ENCODE results near the gene HINT1. TPM values are rescaled to one million over a fixed set of nuclear protein-coding genes. Genes with fewer than 3 reads are reported as not detected.
"Not testable (repeated sequence)": the region's sequence is repeated elsewhere in the genome, so short reads cannot be mapped to it uniquely, and the experiment has no call there.

Gene HINT1
- total RNA-seq, 2 experiments from 2014 or later, result 323 to 329 TPM

DNA sequence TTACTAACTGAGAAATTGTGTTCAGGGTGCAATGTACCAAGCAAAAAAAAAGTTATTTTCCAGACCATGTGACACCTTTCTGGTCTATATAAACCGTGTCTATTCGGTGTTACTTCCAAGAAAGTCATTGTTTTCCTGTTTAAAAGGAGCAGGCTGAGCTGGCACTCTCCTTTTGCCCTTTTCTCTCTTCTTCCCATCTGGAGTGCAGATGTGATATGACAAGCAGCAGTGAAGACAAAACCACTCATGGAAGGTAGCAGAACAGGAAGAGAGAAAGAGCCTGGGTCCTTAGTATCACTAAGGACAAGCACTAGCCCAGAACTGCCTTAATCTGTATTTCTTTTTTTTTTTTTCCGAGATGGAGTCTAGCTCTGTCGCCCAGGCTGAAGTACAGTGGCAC, 31.3 kb upstream of the HINT1 start:
- ChIA-PET CTCF (no interaction called here), POLR2A (interaction anchor here (1.5 kb wide), 1 partner anchor 31 kb away, joined by 4 read pairs; no protein-coding TSS in a partner anchor)

DNA sequence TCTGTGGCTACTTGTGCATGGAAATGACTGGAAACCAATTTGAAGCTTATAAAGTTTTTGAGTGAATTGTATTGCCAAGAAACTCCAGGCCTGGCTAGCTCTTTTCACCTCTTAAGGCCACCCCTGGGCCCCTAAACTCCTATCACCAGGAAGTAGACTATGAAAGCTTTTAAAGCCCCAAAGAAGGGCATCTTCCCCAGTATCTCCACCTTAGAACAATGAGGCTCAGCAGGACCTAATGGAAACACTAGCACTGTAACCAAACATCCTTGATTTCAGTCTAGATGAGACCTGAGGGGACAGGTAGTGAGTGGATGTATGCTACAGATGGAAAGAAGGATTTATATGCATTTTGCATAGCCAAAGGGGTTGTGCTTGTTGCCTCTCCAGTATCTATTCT, 30.6 kb upstream of the HINT1 start:
- DNase-seq, result no peak
- Mint-ChIP-seq H3K36me3 (ENCODE audit: low read depth) (peaks cover 16% of the 10 kb centered on the region), H3K27me3 (no peaks in the 10 kb centered on the region), H3K4me3 (no peak overlapping the region), H3K27ac (no peak overlapping the region), H3K9me3 (no peaks in the 10 kb centered on the region), H3K4me1 (no peaks in the 10 kb centered on the region)
- ChIA-PET CTCF (no interaction called here), POLR2A (interaction anchor here (0.7 to 1.5 kb wide), 2 partner anchors 30 to 359 kb away, joined by 3 to 4 read pairs; no protein-coding TSS in a partner anchor)

More for the DNA sequence above, 31.3 kb upstream of the HINT1 start:
- DNase-seq, result no peak
- H3K27me3 Mint-ChIP-seq, result no peaks in the 10 kb centered on the region
- H3K9me3 Mint-ChIP-seq, result no peaks in the 10 kb centered on the region
- H3K4me1 Mint-ChIP-seq, result no peaks in the 10 kb centered on the region
- peaks cover 16% of the 10 kb centered on the region for H3K36me3 Mint-ChIP-seq (ENCODE audit: low read depth)
- H3K27ac Mint-ChIP-seq, result no peak overlapping the region
- no peak overlapping the region for H3K4me3 Mint-ChIP-seq

DNA sequence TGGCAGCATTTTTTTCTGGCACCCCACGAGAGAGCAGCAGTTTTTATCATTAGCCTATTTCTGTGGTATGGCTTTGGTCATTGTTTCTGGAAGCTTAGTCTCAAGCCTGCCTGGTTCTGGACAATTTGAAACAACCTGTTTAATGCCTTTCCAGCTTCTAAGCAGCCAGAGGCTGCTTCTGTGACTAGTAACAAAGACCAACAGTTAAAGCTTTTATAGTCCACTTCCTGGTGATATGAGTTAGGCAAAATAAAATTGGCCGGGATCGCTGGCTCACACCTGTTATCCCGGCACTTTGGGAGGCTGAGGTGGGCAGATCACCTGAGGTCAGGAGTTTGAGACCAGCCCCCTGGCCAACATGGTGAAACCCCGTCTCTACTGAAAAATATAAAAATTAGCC, 29.7 kb upstream of the HINT1 start:
- Mint-ChIP-seq H3K27me3 (no peaks in the 10 kb centered on the region), H3K4me1 (no peaks in the 10 kb centered on the region), H3K9me3 (no peaks in the 10 kb centered on the region), H3K27ac (no peak overlapping the region), H3K36me3 (ENCODE audit: low read depth) (peaks cover 12% of the 10 kb centered on the region), H3K4me3 (no peak overlapping the region)
- ChIA-PET CTCF (no interaction called here), POLR2A (interaction anchor here (1.5 kb wide), 1 partner anchor 29 kb away, joined by 4 read pairs; no protein-coding TSS in a partner anchor)
- no peak for DNase-seq

DNA sequence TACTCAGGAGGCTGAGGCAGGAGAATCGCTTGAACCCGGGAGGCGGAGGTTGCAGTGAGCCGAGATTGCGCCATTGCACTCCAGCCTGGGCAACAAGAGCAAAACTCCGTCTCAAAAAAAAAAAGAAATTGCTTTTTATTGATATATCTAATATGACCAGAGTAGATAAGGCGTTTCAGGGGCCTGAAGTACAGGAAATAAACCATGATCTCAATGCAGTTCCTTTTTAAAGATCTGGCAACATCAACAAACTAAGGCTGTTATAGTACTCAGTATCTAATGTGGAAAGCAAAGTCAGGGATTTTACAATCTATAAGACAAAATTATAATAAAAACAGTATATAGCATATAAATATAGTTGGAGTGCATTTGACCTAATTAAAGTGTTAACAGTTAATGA, 28.8 kb upstream of the HINT1 start:
- H3K9me3 Mint-ChIP-seq, H3K4me1 Mint-ChIP-seq, H3K4me3 Mint-ChIP-seq, DNase-seq, H3K27me3 Mint-ChIP-seq, H3K27ac Mint-ChIP-seq, POLR2A ChIA-PET, CTCF ChIA-PET: not testable (repeated sequence)
- peaks cover 16% of the 10 kb centered on the region for H3K36me3 Mint-ChIP-seq (ENCODE audit: low read depth)

DNA sequence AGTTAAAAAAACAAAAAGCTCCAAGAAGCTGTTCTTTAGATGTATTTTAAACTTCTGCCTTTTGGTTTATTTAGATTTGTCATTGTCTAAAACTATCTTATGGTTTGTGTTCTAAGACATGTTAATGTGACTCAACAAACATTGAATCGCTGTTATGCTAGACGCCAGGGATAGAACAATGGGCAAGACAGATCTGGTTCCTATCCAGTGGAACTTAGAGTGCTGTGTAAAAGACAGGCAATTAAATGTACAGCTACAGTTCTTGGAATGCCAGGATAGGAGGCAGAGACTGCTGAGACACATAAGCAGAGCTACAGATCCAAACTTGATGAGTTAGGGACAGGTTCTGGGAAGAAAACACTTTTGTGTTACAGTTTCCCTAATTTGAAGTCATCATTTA, 28.1 kb upstream of the HINT1 start:
- no peak overlapping the region for H3K27ac Mint-ChIP-seq
- no peak for DNase-seq
- peaks cover 2% of the 10 kb centered on the region for H3K4me1 Mint-ChIP-seq
- peaks cover 17% of the 10 kb centered on the region for H3K36me3 Mint-ChIP-seq (ENCODE audit: low read depth)
- no peak overlapping the region for H3K4me3 Mint-ChIP-seq
- ChIA-PET POLR2A (interaction anchor here (0.9 kb wide), 1 partner anchor 10 kb away, joined by 3 read pairs; no protein-coding TSS in a partner anchor), CTCF (interaction anchor here (1.4 kb wide), 1 partner anchor 16 kb away, joined by 3 read pairs; no protein-coding TSS in a partner anchor)
- no peaks in the 10 kb centered on the region for H3K27me3 Mint-ChIP-seq
- no peaks in the 10 kb centered on the region for H3K9me3 Mint-ChIP-seq

DNA sequence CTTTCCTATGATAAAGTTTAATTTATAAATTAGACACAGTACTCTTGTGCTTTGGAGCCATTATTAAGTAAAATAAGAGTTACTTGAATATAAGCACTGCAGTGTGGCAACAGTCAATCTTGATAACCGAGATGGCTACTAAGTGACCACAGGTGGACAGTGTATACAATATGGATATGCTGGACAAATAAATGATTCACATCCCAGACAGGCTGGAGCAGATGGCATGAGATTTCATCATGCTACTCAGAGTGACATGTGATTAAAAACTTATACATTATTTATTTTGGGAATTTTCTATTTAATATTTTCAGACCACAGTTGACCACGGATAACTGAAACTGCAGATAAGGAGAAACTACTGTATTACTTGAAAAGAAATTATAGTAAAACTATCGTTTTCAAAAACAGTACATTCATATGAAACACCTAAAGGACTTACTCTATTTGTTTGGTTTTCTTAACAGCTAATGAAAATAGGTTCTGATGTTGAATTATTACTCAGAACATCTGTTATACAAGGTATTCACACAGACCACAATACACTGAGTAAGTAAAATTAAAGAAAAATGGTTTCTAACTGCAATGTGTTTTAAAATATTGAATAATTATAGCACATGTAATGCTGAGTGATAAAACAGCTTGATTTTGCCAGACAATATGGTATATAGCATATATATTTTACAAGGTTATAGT, 21.7 kb upstream of the HINT1 start:
- CTCF ChIA-PET, result no interaction called here
- no peak overlapping the region for H3K4me3 Mint-ChIP-seq
- peaks cover 23% of the 10 kb centered on the region for H3K36me3 Mint-ChIP-seq (ENCODE audit: low read depth)
- POLR2A ChIA-PET, result interaction anchor here (1.5 to 1.8 kb wide), 2 partner anchors 23 to 66 kb away, joined by 4 to 6 read pairs; no protein-coding TSS in a partner anchor
- no peaks in the 10 kb centered on the region for H3K9me3 Mint-ChIP-seq
- peaks cover 19% of the 10 kb centered on the region for H3K4me1 Mint-ChIP-seq
- no peaks in the 10 kb centered on the region for H3K27me3 Mint-ChIP-seq
- DNase-seq, result no peak
- H3K27ac Mint-ChIP-seq, result no peak overlapping the region

DNA sequence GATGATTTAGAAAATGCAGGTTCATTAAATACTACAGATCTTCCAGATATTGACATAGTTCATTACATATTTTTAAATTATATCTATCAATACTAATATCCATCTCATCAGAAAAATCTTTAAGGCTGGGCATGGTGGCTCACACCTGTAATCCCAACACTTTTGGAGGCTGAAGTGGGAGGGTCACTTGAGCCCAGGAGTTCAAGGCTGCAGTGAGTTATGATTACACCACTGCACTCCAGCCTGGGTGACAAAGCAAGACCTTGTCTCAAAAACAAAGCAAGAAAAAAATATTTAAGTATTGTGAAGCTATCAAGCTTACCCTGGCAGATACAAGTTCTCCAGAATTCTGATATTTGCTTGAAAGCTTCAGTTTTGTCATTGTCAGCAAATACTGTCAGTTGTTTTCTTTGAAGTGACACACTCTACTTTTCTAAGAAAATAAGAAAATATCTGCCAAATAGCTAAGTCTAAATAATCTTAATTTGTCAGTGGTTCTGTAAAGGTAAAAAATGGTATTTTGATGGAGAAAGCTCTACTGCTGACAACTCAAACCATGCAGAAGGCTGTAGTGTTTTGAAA, 20.6 kb upstream of the HINT1 start:
- Mint-ChIP-seq H3K9me3 (no peaks in the 10 kb centered on the region), H3K4me3 (no peak overlapping the region), H3K36me3 (ENCODE audit: low read depth) (peaks cover 20% of the 10 kb centered on the region), H3K27ac (no peak overlapping the region), H3K4me1 (peaks cover 19% of the 10 kb centered on the region), H3K27me3 (no peaks in the 10 kb centered on the region)
- ChIA-PET CTCF (no interaction called here), POLR2A (interaction anchor here (0.8 to 1.8 kb wide), 8 partner anchors 20 to 80 kb away, joined by 3 to 6 read pairs (median 4); partner anchors contain the start of gene CDC42SE2)
- no peak for DNase-seq

DNA sequence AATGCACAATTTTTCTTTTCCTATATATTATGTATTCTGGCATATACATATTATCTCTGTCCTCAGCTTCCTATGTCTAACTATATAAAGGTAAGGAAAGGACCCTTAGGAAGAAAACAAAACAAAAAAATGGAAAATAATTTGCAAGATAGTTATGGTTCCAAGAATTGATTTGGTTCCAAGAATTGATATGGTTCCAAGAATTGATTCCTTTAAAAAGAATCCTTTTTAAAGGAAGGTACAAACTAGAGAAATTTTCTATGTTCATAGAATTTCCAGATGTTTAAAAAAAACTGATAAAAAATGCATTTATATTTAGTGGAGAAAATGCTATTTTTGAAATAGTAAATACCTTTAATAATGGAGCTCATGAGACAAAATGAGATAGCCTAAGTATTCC, 17.8 kb upstream of the HINT1 start:
- H3K27ac Mint-ChIP-seq, result no peak overlapping the region
- peaks cover 20% of the 10 kb centered on the region for H3K4me1 Mint-ChIP-seq
- no peaks in the 10 kb centered on the region for H3K27me3 Mint-ChIP-seq
- POLR2A ChIA-PET, result interaction anchor here (0.6 to 1.2 kb wide), 3 partner anchors 37 to 81 kb away, joined by 3 read pairs; partner anchors contain the start of gene CDC42SE2
- no peaks in the 10 kb centered on the region for H3K9me3 Mint-ChIP-seq
- peaks cover 17% of the 10 kb centered on the region for H3K36me3 Mint-ChIP-seq (ENCODE audit: low read depth)
- H3K4me3 Mint-ChIP-seq, result no peak overlapping the region
- no peak for DNase-seq
- CTCF ChIA-PET, result interaction anchor here (1.5 kb wide), 1 partner anchor 70 kb away, joined by 3 read pairs; no protein-coding TSS in a partner anchor

DNA sequence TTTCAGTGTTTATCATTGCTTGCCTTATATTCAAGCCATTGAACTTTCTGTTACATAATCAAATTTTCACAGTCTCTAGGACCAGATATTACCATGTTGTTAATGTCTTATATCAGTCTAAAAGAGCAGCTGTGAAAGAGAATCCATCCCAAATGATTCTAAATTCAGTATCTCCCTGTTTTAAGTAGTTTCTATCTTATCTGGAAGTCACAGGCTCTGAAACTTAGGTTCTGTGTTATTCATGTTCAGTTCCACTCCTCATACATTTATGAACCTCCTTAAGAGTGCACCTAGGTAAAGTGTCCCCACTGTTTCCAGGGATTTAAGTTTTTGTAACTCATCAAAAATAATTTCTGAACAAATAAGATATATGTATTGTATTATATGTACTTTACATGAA, 15.4 kb upstream of the HINT1 start:
- DNase-seq, result no peak
- Mint-ChIP-seq H3K27ac (no peak overlapping the region), H3K27me3 (no peaks in the 10 kb centered on the region), H3K36me3 (ENCODE audit: low read depth) (peaks cover 21% of the 10 kb centered on the region), H3K4me1 (peaks cover 20% of the 10 kb centered on the region), H3K9me3 (no peaks in the 10 kb centered on the region), H3K4me3 (no peak overlapping the region)
- ChIA-PET POLR2A (no interaction called here), CTCF (no interaction called here)

DNA sequence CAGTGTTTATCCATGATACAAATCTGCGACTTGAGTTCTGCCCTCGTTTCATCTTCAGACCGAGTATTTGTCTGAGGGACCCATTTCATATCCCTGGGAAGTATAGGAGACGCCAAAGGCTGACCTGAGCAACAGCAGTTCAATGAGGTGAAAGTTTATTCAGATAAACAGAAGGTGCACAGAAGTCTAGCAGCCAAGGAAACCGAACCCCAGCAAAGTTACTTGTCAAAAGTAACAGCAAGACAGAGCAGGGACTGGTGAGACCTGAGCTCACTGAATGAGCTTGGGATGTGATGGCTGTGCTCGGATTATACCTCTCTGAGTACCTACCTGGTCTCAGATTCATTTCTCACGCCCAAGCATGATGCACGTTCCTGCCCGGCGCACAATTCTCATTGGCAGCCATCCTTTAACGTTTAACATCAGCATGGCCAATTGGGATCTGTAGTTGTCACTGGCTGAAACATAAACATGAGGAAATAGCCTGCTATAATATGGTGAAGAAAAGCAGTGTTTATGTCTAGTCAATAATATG, 6.3 kb upstream of the HINT1 start:
- H3K36me3 Mint-ChIP-seq (ENCODE audit: low read depth), result peaks cover 9% of the 10 kb centered on the region
- peaks cover 52% of the 10 kb centered on the region for H3K4me1 Mint-ChIP-seq
- no peaks in the 10 kb centered on the region for H3K9me3 Mint-ChIP-seq
- H3K27me3 Mint-ChIP-seq, result no peaks in the 10 kb centered on the region
- ChIA-PET POLR2A (interaction anchor here (0.6 to 1.8 kb wide), 9 partner anchors 8 to 101 kb away, joined by 3 to 27 read pairs (median 6); partner anchors contain the start of gene CDC42SE2), CTCF (interaction anchor here (1.0 to 1.4 kb wide), 3 partner anchors 93 to 210 kb away, joined by 3 to 6 read pairs (median 4); partner anchors contain the start of gene CDC42SE2)
- peak overlapping the region; percentile 85 for H3K27ac Mint-ChIP-seq
- peak overlapping the region; percentile 95 for H3K4me3 Mint-ChIP-seq
- peak; percentile 26 for DNase-seq

DNA sequence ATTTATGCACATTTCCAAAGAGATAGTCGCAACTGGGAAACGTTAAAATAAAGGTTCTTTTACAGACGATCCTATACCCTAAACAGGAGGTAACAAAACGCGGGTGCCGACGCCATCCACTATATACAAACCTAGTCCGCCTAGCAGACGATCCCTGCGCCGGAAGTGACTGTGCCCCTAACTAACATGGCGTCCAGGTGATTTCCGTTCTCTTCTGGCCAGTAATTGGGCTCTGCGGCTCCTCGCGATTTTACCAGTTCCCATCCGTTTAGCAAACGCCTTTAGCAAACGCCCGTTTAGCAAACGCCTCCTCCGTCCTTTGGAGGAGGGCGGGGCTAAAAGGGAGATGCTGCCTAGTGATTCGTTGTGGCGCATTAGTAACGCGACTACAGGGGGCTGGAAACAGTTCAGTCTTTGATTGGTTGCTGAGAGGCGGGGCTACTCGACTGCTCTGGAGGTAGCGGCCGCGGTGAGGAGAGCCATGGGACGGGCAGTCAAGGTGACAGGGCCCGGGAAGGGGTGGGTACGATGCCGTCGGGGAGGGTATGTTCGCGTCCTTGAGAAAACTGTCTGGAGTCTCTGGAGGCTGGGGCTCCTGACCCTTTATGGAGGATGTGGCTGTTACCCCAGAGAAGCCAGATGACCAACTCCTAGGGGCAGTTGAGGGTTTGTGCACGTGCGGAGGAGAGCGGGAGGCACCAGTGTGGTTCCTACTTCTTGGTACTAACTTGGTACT, 5.7 kb upstream of the HINT1 start, which contains the start of gene LYRM7:
Gene LYRM7 (plus strand): TSS at position 405 of the 736 bp plus-strand sequence. CDS start 77 bp downstream, at position 482.
- H3K4me3 Mint-ChIP-seq, result peak within 1 kb of the TSS; percentile 95
- POLR2A ChIA-PET, result interaction anchor here (0.8 to 1.8 kb wide), 7 partner anchors 39 to 150 kb away, joined by 3 to 27 read pairs (median 6); partner anchors contain the start of gene CDC42SE2
- H3K27me3 Mint-ChIP-seq, result no peaks in the 10 kb centered on the region
- H3K9me3 Mint-ChIP-seq, result no peaks in the 10 kb centered on the region
- CTCF ChIA-PET, result interaction anchor here (1.3 kb wide), 1 partner anchor 94 kb away, joined by 3 read pairs; the partner anchor contains the start of gene CDC42SE2
- peak within 1 kb of the TSS; percentile 85 for H3K27ac Mint-ChIP-seq
- H3K4me1 Mint-ChIP-seq, result peaks cover 53% of the 10 kb centered on the region
- peaks cover 6% of the 10 kb centered on the region for H3K36me3 Mint-ChIP-seq (ENCODE audit: low read depth)
- peak; percentile 98 for DNase-seq

DNA sequence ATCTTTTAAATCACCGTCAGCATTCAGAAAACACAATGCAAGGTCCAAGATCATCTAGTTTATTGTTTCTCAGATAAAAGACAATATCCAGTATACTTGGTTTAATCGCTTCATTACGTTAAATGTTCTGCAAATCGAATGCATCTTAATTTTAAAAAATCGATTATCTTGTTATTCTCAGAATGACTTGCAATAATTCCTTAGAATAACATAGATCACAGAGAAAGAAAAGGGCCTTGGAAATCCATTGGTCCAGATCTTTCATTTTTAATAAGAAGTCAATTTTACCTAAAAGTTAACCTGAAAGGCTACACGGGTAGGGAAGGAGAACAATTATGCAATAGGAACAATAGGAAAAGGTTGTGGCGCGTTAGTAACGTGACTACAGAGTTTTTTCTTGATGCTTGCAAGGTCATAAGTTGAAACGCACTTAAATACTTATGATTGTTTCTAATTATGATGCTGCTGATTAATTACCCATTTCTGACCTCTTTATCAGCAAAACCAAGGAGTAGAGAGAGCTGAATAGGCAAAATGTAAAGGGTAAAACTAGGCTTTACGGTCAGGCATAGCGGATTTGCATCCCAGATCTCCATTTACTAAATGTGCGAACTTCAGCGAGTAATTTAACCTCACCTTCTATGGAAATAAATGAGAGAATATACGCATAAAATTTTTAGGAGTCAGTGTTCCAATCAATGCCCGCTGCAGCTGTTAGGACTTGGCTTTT, 4.9 kb upstream of the HINT1 start:
- H3K4me3 Mint-ChIP-seq, result peak overlapping the region; percentile 95
- CTCF ChIA-PET, result no interaction called here
- DNase-seq, result no peak
- peak overlapping the region; percentile 85 for H3K27ac Mint-ChIP-seq
- peaks cover 59% of the 10 kb centered on the region for H3K4me1 Mint-ChIP-seq
- H3K27me3 Mint-ChIP-seq, result no peaks in the 10 kb centered on the region
- POLR2A ChIA-PET, result interaction anchor here (0.8 to 5.5 kb wide), 4 partner anchors 44 to 151 kb away, joined by 3 to 77 read pairs (median 4); partner anchors contain the start of gene CDC42SE2
- H3K36me3 Mint-ChIP-seq (ENCODE audit: low read depth), result peaks cover 7% of the 10 kb centered on the region
- no peaks in the 10 kb centered on the region for H3K9me3 Mint-ChIP-seq
